GM12878 (cell line): ENCODE results near the gene GPAT3. TPM values are rescaled to one million over a fixed set of nuclear protein-coding genes. Genes with fewer than 3 reads are reported as not detected.

Experiments used
- ATAC-seq: fragments of 200-7000 bp; cut with Tn5 transposase; 3 replicates; pipeline ENCODE4 v1.9.1; 2020; ENCODE audit warnings: mild to moderate bottlenecking, moderate library complexity
- BruUV-seq: library from RNA; stranded (reverse); fragments of 400-500 nt; replicated peaks from 2 replicates; lab custom pipeline; 2021; lab: Mats Ljungman, UMichigan
- CTCF ChIA-PET: fragments of 300-600 bp; sonication (Branson Sonifier 250); formaldehyde crosslinking; extraction: SDS; loops from one replicate; lab custom pipeline; 2021; ENCODE audit warnings: inconsistent platforms; lab: Yijun Ruan, JAX
- POLR2A ChIA-PET: fragments of 350-600 bp; formaldehyde crosslinking; extraction: SDS; loops from one replicate; lab custom pipeline; 2021; ENCODE audit warnings: inconsistent platforms; lab: Charles Lee
- RAD21 ChIA-PET: fragments of 300-600 bp; sonication (Branson Sonifier 250); formaldehyde crosslinking; loops from one replicate; lab custom pipeline; 2023; ENCODE audit warnings: antibody characterized with exemption; ENCODE audit not compliant: unreplicated experiment; lab: Charles Lee
- SMC1A ChIA-PET: fragments of 300-600 bp; sonication (Branson Sonifier 250); formaldehyde crosslinking; loops from one replicate; lab custom pipeline; 2023; ENCODE audit not compliant: unreplicated experiment, uncharacterized antibody; lab: Charles Lee
- DNase-seq: peaks from one replicate; pipeline ENCODE4 v3.0.0-alpha.2; 2011; ENCODE audit warnings: low read depth, low spot score
- FAIRE-seq: peaks from 3 replicates; lab custom pipeline; 2011; peaks lifted over from hg19 to GRCh38; lab: Jason Lieb, UNC
- H2AFZ ChIP-seq: 2 replicates; pipeline ENCODE4 v1.6.0; 2011; ENCODE audit warnings: low read depth, low read length, control low read depth; ENCODE audit not compliant: control insufficient read depth
- H3K27ac ChIP-seq: 2 replicates; pipeline ENCODE4 v1.5.1; 2011; ENCODE audit warnings: control low read depth; ENCODE audit not compliant: control insufficient read depth, insufficient read depth
- H3K27me3 ChIP-seq, 2 experiments: replicated peaks in 1 of 2; 2 replicates each; pipeline versions ENCODE4 v1.6.0 to v1.6.1; 2011; ENCODE audit warnings: low read length in 1 of 2; ENCODE audit not compliant: control insufficient read depth in 2 of 2, insufficient read depth in 2 of 2
- H3K36me3 ChIP-seq, 2 experiments: 2 replicates each; pipeline ENCODE4 v1.5.1; 2011; ENCODE audit warnings: low read length in 1 of 2; ENCODE audit not compliant: control insufficient read depth in 2 of 2, insufficient read depth in 2 of 2
- H3K4me1 ChIP-seq: 2 replicates; pipeline ENCODE4 v1.6.1; 2011; ENCODE audit warnings: mild to moderate bottlenecking, low read length, moderate library complexity, mixed read lengths; ENCODE audit not compliant: control insufficient read depth, insufficient read depth
- H3K4me2 ChIP-seq: 2 replicates; pipeline ENCODE4 v1.6.0; 2011; ENCODE audit warnings: control low read depth; ENCODE audit not compliant: control insufficient read depth, insufficient read depth
- H3K4me3 ChIP-seq: fragments of 200-600 bp; sonication (generic); 2 replicates; pipeline ENCODE4 v1.5.1; 2016
- H3K79me2 ChIP-seq: 2 replicates; pipeline ENCODE4 v1.6.0; 2011; ENCODE audit warnings: low read length; ENCODE audit not compliant: control insufficient read depth, insufficient read depth
- H3K9ac ChIP-seq: 2 replicates; pipeline ENCODE4 v1.8.0; 2011; ENCODE audit warnings: low read length, control low read depth, mixed read lengths; ENCODE audit not compliant: control insufficient read depth, insufficient read depth
- H3K9me3 ChIP-seq: replicated peaks from 3 replicates; pipeline ENCODE4 v1.5.1; 2011; ENCODE audit warnings: mild to moderate bottlenecking, low read length; ENCODE audit not compliant: control insufficient read depth, insufficient read depth
- H4K20me1 ChIP-seq: 2 replicates; pipeline ENCODE4 v1.6.0; 2011; ENCODE audit not compliant: control insufficient read depth, insufficient read depth
- CTCF ChIP-seq, 3 experiments: IDR thresholded peaks in 2 of 3; conservative IDR thresholded peaks in 1 of 3; 2 replicates each; pipeline ENCODE4 v1.5.1; 2011; ENCODE audit warnings: low read depth in 3 of 3, low read length in 3 of 3, mild to moderate bottlenecking in 3 of 3, control low read depth in 2 of 3, moderate library complexity in 2 of 3, inconsistent platforms in 1 of 3, mixed read lengths in 1 of 3; ENCODE audit not compliant: control insufficient read depth in 2 of 3, insufficient read depth in 1 of 3; ENCODE audit errors: extremely low read depth in 1 of 3
- HCFC1 ChIP-seq: fragments of 150-350 bp; IDR thresholded peaks from 2 replicates; pipeline ENCODE4 v1.6.1; 2014; ENCODE audit warnings: low read length
- KLF5 ChIP-seq: fragments of 450-650 bp; IDR thresholded peaks from 2 replicates; pipeline ENCODE4 v1.6.1; 2014; ENCODE audit warnings: mild to moderate bottlenecking; ENCODE audit not compliant: partially characterized antibody
- NKRF ChIP-seq: fragments of 450-650 bp; conservative IDR thresholded peaks from 2 replicates; pipeline ENCODE4 v1.6.1; 2017; ENCODE audit warnings: mild to moderate bottlenecking, moderate library complexity
- PBX3 ChIP-seq: IDR thresholded peaks from 2 replicates; pipeline ENCODE4 v1.6.1; 2011; ENCODE audit warnings: mild to moderate bottlenecking, low read depth, low read length, moderate library complexity; ENCODE audit not compliant: insufficient replicate concordance
- POLR2A ChIP-seq: IDR thresholded peaks from 2 replicates; pipeline ENCODE4 v1.6.1; 2011; ENCODE audit warnings: low read depth, mild to moderate bottlenecking, low read length
- RAD21 ChIP-seq: IDR thresholded peaks from 2 replicates; pipeline ENCODE4 v1.6.1; 2011; ENCODE audit warnings: mild to moderate bottlenecking, low read depth, low read length, moderate library complexity; ENCODE audit not compliant: insufficient read depth
- REST ChIP-seq: IDR thresholded peaks from 2 replicates; pipeline ENCODE4 v1.6.1; 2012; ENCODE audit warnings: mild to moderate bottlenecking, low read depth, low read length
- ZBTB11 ChIP-seq: fragments of 450-650 bp; formaldehyde crosslinking; IDR thresholded peaks from 2 replicates; pipeline ENCODE4 v1.5.0; 2022; ENCODE audit warnings: mild to moderate bottlenecking, missing genetic modification characterization
- WGBS: methylation state at CpG from one replicate; pipeline ENCODE4 v1.1.6; 2016; ENCODE audit warnings: low lambda C conversion rate; ENCODE audit not compliant: insufficient replicate concordance, insufficient coverage; ENCODE audit errors: missing lambda C conversion rate; 5-methylcytosine and 5-hydroxymethylcytosine counted together
- in situ Hi-C: fragments of 300-500 bp; cut with MboI; formaldehyde crosslinking; loops from 9 replicates; pipeline ENCODE4 v1.14.3; 2018; ENCODE audit warnings: mixed read lengths
- intact Hi-C: fragments of 100-400 bp; cut with micrococcal nuclease; formaldehyde crosslinking; loops from one replicate; pipeline ENCODE4 v1.14.2; 2022; ENCODE audit not compliant: unreplicated experiment
- polyA plus RNA-seq, 11 experiments: library from polyadenylated mRNA; depleted of rRNA in 4 of 11; unstranded in 6 of 11; stranded (reverse) in 5 of 11; fragments of >200 nt; fragmentation: Nextera tagmentation in 4 of 11; fragmentation: Illumina TruSeq in 1 of 11; extraction: Ambion mirVana in 4 of 11; extraction: Trizol in 1 of 11; gene quantifications; 1 replicate in 1 of 11; 2 replicates in 10 of 11; pipeline versions ENCODE4 v1.2.1 to v1.2.3, GENCODE V29; 2011 to 2016; ENCODE audit warnings: inconsistent platforms in 2 of 11, missing spikeins in 2 of 11, low read depth in 1 of 11
- total RNA-seq, 4 experiments: library from RNA; depleted of rRNA in 3 of 4; stranded (reverse); fragments of >200 nt in 3 of 4; fragmentation: Illumina TruSeq in 1 of 4; extraction: Trizol in 1 of 4; gene quantifications; 2 replicates each; pipeline versions ENCODE4 v1.2.1 to v1.2.3, GENCODE V29; 2013 to 2021

GPAT3 gene
- total and polyA plus RNA-seq, 10 of the 15 experiments (the other 5 are each of a cell fraction or from before 2014, with no cell fraction given), result 0.26 to 1.1 (median 0.52) TPM

GRCh38 chr4:83613994-83614393 is 78.1 kb downstream of the GPAT3 start (continued):
- TF ChIP-seq CTCF (IDR thresholded peaks at IDR 0.05 in 2 of 3, conservative IDR thresholded peaks at IDR 0.05 in 1 of 3; ENCODE audit: control insufficient read depth in 2 of 3, extremely low read depth in 1 of 3, insufficient read depth in 1 of 3, low read depth in 3 of 3, low read length in 3 of 3), result no peak
- TF ChIP-seq PBX3, result no peak
- no peak for TF ChIP-seq RAD21
- TF ChIP-seq NKRF, result no peak

GRCh38 chr4:83616252-83616651 is 80.3 kb downstream of the GPAT3 start:
- 0% methylated on average over 1 of the region's 1 CpG for WGBS
- FAIRE-seq, result no peak
- Histone ChIP-seq H4K20me1 (no peaks in the 10 kb centered on the region), H3K27me3 (no peaks in the 10 kb centered on the region), H3K27ac (no peak overlapping the region), H3K9me3 (peaks cover 5% of the 10 kb centered on the region; the same call in 1 of the 3 replicates), H3K36me3 (no peaks in the 10 kb centered on the region), H3K4me3 (no peak overlapping the region), H3K9ac (no peak overlapping the region), H3K4me1 (no peaks in the 10 kb centered on the region), H3K79me2 (no peaks in the 10 kb centered on the region), H2AFZ (no peak overlapping the region), H3K4me2 (no peak overlapping the region)
- ChIA-PET CTCF (interaction anchor here (1.2 kb wide), 1 partner anchor 10 kb away, joined by 4 read pairs; no protein-coding TSS in a partner anchor), SMC1A (no interaction called here), POLR2A (no interaction called here), RAD21 (no interaction called here)
- in situ Hi-C loops (no loop called here), intact Hi-C loops (no loop called here)
- BruUV-seq, result no TSS peak
- no peak for DNase-seq
- ATAC-seq, result no peak
- TF ChIP-seq REST (no peak), ZBTB11 (no peak), POLR2A (no peak), HCFC1 (no peak), KLF5 (no peak)
